HG02852 (cell line): ENCODE results near the gene NAGLU.

Experiments
- ATAC-seq: cut with Tn5 transposase; IDR thresholded peaks from one replicate; pipeline ENCODE4 v1.9.1; 2021; ENCODE audit warnings: mild to moderate bottlenecking, moderate library complexity; ENCODE audit not compliant: unreplicated experiment

NAGLU gene

DNA sequence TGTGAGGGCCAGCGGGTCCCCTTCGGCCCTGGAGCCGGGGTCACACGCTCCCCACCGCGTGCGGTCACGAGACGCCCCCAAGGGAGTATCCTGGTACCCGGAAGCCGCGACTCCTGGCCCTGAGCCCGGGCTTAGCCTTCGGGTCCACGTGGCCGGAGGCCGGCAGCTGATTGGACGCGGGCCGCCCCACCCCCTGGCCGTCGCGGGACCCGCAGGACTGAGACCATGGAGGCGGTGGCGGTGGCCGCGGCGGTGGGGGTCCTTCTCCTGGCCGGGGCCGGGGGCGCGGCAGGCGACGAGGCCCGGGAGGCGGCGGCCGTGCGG, at the start of gene NAGLU:
Gene NAGLU, plus strand, starts transcription at position 194 of the 324 bp plus-strand sequence. Its CDS starts 32 bp downstream, at position 226.
- peak; percentile 85 for ATAC-seq

GRCh38 chr17:42488032-42488431, 48.0 kb upstream of the NAGLU start:
- no peak for ATAC-seq

DNA sequence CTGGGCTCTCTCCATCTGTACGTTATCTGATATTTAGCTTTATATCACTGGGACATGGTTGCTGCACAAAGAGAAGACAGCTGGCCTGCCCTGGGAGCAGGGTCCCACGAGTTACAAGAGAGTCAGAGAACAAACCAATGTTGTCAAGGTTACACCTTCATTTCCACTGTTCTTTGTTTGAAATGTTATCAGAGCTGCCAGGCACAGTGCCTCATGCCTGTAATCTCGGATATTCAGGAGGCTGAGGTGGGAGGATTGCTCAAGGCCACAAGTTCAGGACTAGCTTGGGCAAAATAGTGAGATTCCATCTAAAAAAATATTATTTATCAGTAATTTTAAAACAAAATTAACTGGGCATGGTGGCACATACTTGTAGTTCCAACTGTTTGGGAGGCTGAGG, 42.7 kb upstream of the NAGLU start:
- ATAC-seq, result no peak

DNA sequence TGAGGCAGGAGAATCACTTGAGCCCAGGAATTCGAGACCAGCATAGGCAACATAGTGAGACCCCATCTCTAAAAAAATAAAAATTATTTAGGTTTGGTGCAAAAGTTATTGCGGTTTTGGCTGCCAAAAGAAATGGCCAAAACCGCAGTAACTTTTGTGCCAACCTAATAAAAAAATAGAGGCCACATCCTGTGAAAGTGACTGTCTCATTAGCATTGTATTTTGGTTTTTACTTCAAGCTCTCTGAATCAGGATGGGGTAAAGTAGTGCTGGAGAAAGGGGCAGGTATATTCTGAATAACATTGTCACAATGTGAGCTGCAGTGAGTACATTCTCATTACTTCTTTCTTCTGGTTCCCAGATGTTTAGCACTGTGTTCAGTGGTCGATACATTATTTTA, 41.4 kb upstream of the NAGLU start:
- no peak for ATAC-seq

GRCh38 chr17:42498828-42499227, 37.2 kb upstream of the NAGLU start:
- ATAC-seq, result no peak

- ATAC-seq, result no peak
Observed at GRCh38 chr17:42502091-42502490, 34.0 kb upstream of the NAGLU start.

DNA sequence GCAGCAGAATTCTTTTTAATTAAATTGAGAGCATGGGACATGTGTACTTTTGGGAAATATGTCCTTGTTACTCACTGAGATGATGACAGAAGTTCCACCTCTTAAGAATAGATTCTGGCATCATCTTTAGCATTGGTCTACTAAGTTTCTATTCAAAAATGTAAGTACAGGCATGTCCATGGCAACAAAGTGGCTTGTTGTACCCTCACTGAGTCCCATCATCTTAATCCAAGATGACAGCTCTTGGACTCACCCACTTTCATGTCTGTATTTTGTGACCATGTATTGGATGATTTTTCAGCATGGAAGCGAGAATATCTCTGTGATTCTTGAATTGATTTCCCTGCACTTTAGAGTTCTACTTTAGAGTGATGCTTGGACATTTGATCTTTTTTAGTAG, 33.1 kb upstream of the NAGLU start:
- ATAC-seq, result no peak

DNA sequence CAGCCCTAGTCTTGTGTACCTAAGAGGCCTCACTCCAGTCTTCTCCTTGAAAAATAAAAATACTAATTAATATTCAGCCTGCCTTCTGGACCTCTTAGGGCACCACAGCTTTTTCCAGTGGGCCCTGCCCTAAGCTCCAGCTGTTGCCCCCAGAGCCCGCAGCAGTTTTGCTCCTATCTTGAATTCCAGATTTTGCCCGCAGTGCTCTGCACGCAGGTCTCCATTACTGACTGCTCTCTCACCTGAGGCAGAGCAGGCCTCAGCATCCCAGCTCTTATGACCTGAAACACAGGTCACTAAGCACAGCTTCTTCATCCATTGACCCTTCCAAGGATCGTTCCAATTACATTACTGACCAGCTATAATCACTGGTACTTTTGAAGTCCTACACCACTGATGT, 28.4 kb upstream of the NAGLU start:
- no peak for ATAC-seq

- no peak for ATAC-seq
Observed at GRCh38 chr17:42508426-42509165, 27.4 kb upstream of the NAGLU start.

DNA sequence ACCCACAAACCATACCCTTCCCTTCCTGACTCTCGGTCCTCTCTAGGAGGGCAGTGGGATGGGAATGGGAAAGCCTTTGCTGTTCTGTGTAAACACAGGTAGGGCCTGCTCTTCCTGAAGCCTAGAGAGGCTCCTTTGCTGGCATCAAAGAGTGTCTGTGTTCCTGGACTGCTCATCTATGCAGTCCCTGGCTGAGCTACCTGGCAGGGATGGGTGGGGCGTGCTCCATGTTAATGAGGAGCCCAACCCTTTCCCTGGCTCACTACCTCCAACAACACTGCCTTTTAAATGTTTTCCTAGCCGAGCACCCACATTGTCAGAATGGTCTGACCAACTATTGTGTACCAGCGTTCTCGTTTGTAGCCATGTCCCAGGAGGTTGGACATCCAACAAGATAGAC, 26.6 kb upstream of the NAGLU start:
- ATAC-seq, result no peak

GRCh38 chr17:42509841-42510240, 26.2 kb upstream of the NAGLU start:
- no peak for ATAC-seq

DNA sequence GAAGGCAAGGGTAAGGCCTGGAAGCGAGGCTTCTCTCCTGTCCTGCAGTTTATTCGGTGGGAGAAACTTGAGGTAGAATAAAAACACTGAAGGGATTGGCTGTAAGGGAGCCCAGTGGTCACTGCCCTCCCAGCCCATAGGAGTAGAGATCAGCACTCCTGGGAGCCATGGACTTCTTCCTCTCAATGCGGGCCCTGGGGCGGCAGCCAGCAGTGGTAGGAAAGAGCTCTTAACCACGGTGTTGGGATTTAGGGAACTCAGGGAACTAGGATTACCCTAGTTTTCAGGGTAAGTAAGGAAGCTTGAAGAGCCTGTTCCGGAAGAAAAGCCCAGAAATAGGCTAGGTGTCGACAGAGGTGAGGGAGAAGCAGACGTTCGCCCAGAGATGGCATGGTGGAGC, 23.8 kb upstream of the NAGLU start:
- ATAC-seq, result no peak

GRCh38 chr17:42512733-42513251, 23.2 kb upstream of the NAGLU start:
- ATAC-seq, result no peak

GRCh38 chr17:42513686-42514085, 22.4 kb upstream of the NAGLU start:
- ATAC-seq, result no peak

GRCh38 chr17:42514279-42514678, 21.8 kb upstream of the NAGLU start:
- no peak for ATAC-seq

DNA sequence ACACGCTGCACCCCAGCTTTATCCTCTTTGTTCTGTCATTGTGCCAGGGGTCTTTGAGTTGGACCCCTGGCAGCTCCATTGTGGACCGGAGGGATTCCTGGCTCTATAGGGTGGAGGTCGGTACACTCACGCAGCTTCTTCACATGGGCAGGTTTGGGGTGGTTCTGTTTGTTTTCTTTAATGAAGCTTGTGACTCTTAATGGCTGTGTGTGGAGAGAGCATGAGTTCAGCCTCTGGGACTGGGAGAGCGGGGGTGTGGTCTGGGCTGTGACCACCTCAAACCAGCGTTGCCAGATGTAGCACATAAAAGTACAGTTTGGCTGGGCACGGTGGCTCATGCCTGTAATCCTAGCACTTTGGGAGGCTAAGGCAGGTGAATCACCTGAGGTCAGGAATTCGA, 21.2 kb upstream of the NAGLU start:
- ATAC-seq, result no peak

DNA sequence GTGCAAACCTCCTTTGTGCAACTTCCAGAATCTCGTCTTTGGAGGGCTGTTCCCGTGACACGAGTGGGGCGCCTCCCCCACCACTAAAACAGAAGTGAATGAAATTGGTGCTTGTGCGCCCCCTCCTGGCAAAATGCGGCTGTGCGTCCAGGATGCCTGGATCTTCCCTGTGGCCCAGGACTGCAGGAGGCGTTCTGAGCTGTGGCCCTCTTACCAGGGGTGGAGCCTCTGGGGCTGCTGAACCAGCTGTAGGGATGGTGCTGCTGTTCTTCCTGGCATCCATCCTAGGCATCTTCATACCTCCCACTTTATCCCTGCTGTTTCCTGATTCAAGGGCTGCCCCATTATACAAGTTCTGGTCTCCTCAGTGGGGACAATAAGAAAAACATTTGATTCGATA, 18.5 kb upstream of the NAGLU start:
- ATAC-seq, result no peak

GRCh38 chr17:42518046-42518754, 17.8 kb upstream of the NAGLU start:
- ATAC-seq, result no peak

DNA sequence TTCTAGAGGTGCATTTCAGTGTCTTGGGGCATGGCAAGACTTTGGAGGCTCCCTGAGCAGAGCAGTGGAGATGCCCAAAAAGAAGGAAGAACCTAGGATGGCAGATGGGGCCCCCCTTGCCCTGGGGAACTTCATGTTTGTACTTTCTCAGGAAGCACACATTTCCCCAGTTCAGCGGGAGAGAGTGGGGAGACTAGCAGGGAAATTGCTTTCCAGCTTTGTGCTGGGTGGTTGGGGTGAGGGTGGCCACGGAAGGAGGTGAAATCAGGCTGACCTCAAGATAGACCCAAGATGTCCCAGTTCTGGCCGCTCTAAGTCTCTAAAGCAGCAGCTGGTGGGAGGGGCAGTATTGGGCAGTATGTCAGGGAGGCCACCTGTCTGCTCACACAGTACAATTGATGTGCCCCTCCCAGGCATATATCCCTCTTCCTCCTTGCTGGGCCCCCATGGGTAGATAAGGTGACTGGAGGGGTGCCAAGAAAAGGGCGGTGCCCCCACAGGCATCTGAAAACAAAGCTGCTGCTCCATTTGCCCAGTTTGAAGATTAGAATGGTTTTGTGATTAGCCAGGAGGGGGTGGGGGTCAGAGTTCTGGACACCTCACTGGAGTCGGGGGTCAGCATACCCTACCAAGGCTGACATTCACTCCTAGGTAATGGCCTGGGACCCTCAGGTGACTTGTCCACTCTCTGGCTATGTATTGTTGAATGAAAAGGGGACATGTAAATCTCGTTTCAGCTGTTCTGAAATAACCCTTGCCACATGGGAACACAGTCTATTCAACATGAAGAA, 17.1 kb upstream of the NAGLU start:
- ATAC-seq, result no peak

GRCh38 chr17:42519546-42520491, 16.2 kb upstream of the NAGLU start:
- ATAC-seq, result no peak

- ATAC-seq, result no peak
Observed at GRCh38 chr17:42520540-42520951, 15.5 kb upstream of the NAGLU start.
